Endothelial cell of umbilical vein (primary cell): ENCODE results near the gene SPTLC3. TPM values are rescaled to one million over a fixed set of nuclear protein-coding genes. Genes with fewer than 3 reads are reported as not detected.

Source experiments
- BruUV-seq: library from RNA; stranded (reverse); fragments of 400-500 nt; replicated peaks from 2 replicates; lab custom pipeline; 2021; lab: Mats Ljungman, UMichigan
- CTCF ChIA-PET: fragments of 300-600, 350-600 bp; sonication (Branson Sonifier 250); formaldehyde crosslinking; loops from one replicate; lab custom pipeline; 2021; ENCODE audit warnings: antibody characterized with exemption, inconsistent platforms; lab: Charles Lee
- POLR2A ChIA-PET: fragments of 300-600, 350-600 bp; sonication (Branson Sonifier 250); formaldehyde crosslinking; loops from one replicate; lab custom pipeline; 2021; ENCODE audit warnings: antibody characterized with exemption, inconsistent platforms; lab: Charles Lee
- DNase-seq: peaks from one replicate; pipeline ENCODE4 v3.0.0-alpha.2; 2011; ENCODE audit warnings: low read depth, low spot score
- FAIRE-seq: peaks from 2 replicates; lab custom pipeline; 2011; peaks lifted over from hg19 to GRCh38; lab: Jason Lieb, UNC
- H2AFZ ChIP-seq: 2 replicates; pipeline ENCODE4 v1.6.0; 2012; ENCODE audit warnings: low read depth, low read length, control low read depth, inconsistent platforms
- H3K27ac ChIP-seq: 2 replicates; pipeline ENCODE4 v1.5.1; 2011; ENCODE audit warnings: low read depth, mild to moderate bottlenecking, control low read depth, low read length, moderate library complexity; ENCODE audit not compliant: insufficient read depth
- H3K27me3 ChIP-seq, 2 experiments: 2 replicates each; pipeline versions ENCODE4 v1.6.0 to v1.6.1; 2011; ENCODE audit warnings: low read length in 2 of 2, mixed read lengths in 1 of 2; ENCODE audit not compliant: control insufficient read depth in 2 of 2, insufficient read depth in 2 of 2
- H3K36me3 ChIP-seq, 2 experiments: 2 replicates in 1 of 2; 3 replicates in 1 of 2; pipeline ENCODE4 v1.5.1; 2011; ENCODE audit warnings: low read length in 2 of 2, mild to moderate bottlenecking in 1 of 2, moderate library complexity in 1 of 2; ENCODE audit not compliant: control insufficient read depth in 2 of 2, insufficient read depth in 2 of 2; ENCODE audit errors: extremely low read depth in 1 of 2
- H3K4me1 ChIP-seq: 3 replicates; pipeline ENCODE4 v1.5.1; 2011; ENCODE audit warnings: mild to moderate bottlenecking, low read length; ENCODE audit not compliant: control insufficient read depth, insufficient read depth; ENCODE audit errors: extremely low read depth
- H3K4me2 ChIP-seq: 2 replicates; pipeline ENCODE4 v1.6.1; 2011; ENCODE audit warnings: low read length, control low read depth, mixed read lengths; ENCODE audit not compliant: insufficient read depth
- H3K4me3 ChIP-seq, 3 experiments: fragments of 200-600 bp in 1 of 3; sonication (generic), shearing (Covaris generic) in 1 of 3; replicated peaks in 1 of 3; 2 replicates each; pipeline ENCODE4 v1.5.1; 2011 to 2016; ENCODE audit warnings: control low read depth in 3 of 3, low read length in 3 of 3, mild to moderate bottlenecking in 2 of 3, inconsistent platforms in 1 of 3, low read depth in 1 of 3, moderate library complexity in 1 of 3; ENCODE audit not compliant: insufficient read depth in 1 of 3
- H3K79me2 ChIP-seq: 2 replicates; pipeline ENCODE4 v1.6.0; 2012; ENCODE audit warnings: low read length, inconsistent platforms; ENCODE audit not compliant: control insufficient read depth, insufficient read depth
- H3K9ac ChIP-seq: replicated peaks from 2 replicates; pipeline ENCODE3; 2011; ENCODE audit warnings: low read length, control low read depth; ENCODE audit not compliant: insufficient read depth; ENCODE audit errors: extremely low read depth
- H3K9me1 ChIP-seq: replicated peaks from 3 replicates; pipeline ENCODE4 v1.6.0; 2011; ENCODE audit warnings: mild to moderate bottlenecking, low read length; ENCODE audit not compliant: control insufficient read depth, insufficient read depth; ENCODE audit errors: extremely low read depth
- H3K9me3 ChIP-seq: replicated peaks from 2 replicates; pipeline ENCODE4 v1.5.1; 2012; ENCODE audit warnings: low read length, inconsistent platforms; ENCODE audit not compliant: control insufficient read depth, insufficient read depth
- H4K20me1 ChIP-seq: replicated peaks from 2 replicates; pipeline ENCODE3; 2011; ENCODE audit warnings: mild to moderate bottlenecking, low read length; ENCODE audit not compliant: control insufficient read depth, insufficient read depth; ENCODE audit errors: extremely low read depth
- EZH2 ChIP-seq: IDR thresholded peaks from 2 replicates; pipeline ENCODE4 v1.6.1; 2012; ENCODE audit warnings: borderline replicate concordance, low read depth, mild to moderate bottlenecking, moderate library complexity, low read length, inconsistent platforms; ENCODE audit not compliant: severe bottlenecking
- FOS ChIP-seq: IDR thresholded peaks from 2 replicates; pipeline ENCODE4 v1.6.1; 2011; ENCODE audit warnings: mild to moderate bottlenecking, low read length, moderate library complexity, borderline replicate concordance; ENCODE audit not compliant: insufficient read depth
- GATA2 ChIP-seq: IDR thresholded peaks from 2 replicates; pipeline ENCODE4 v1.7.0; 2011; ENCODE audit warnings: low read depth, mild to moderate bottlenecking, moderate library complexity, mixed read lengths, low read length; ENCODE audit not compliant: insufficient read length, insufficient read depth
- JUN ChIP-seq: IDR thresholded peaks from 2 replicates; pipeline ENCODE4 v1.6.1; 2011; ENCODE audit warnings: borderline replicate concordance, low read depth; ENCODE audit not compliant: insufficient read length, insufficient read depth
- MYC ChIP-seq: IDR thresholded peaks from one replicate; pipeline ENCODE4 v1.6.1; 2011; ENCODE audit warnings: mild to moderate bottlenecking, low read depth, low read length
- POLR2A ChIP-seq: IDR thresholded peaks from 2 replicates; pipeline ENCODE4 v1.6.1; 2012; ENCODE audit warnings: low read depth, mild to moderate bottlenecking, control low read depth, low read length
- POLR2AphosphoS5 ChIP-seq: IDR thresholded peaks from 2 replicates; pipeline ENCODE4 v1.6.1; 2012; ENCODE audit warnings: low read depth, mild to moderate bottlenecking, control low read depth, low read length, moderate library complexity; ENCODE audit not compliant: insufficient read depth
- dilution Hi-C: fragments of 300-500 bp; cut with MboI; formaldehyde crosslinking; loops from one replicate; pipeline ENCODE4 v1.15.0; 2019; ENCODE audit warnings: low sequenced_read_pairs; ENCODE audit not compliant: extremely low pct_ligation_motif_present
- intact Hi-C: fragments of 100-400 bp; cut with micrococcal nuclease; formaldehyde crosslinking; loops from one replicate; pipeline ENCODE4 v1.10.0; 2022
- polyA plus RNA-seq, 4 experiments: library from polyadenylated mRNA; depleted of rRNA in 3 of 4; stranded (reverse) in 3 of 4; unstranded in 1 of 4; fragments of >200 nt; gene quantifications; 2 replicates each; pipeline versions ENCODE4 v1.2.1 to v1.2.3, GENCODE V29; 2011 to 2012; ENCODE audit warnings: missing spikeins in 1 of 4
- total RNA-seq: library from RNA; stranded (reverse); gene quantifications from 2 replicates; pipeline ENCODE4 v1.2.3, GENCODE V29; 2021
- TF ChIP-seq, protein P1 (sequence below): IDR thresholded peaks from 2 replicates; pipeline ENCODE4 v1.6.1; 2011; ENCODE audit not compliant: insufficient read depth, insufficient read length
- TF ChIP-seq, protein P2 (sequence below), 2 donors: IDR thresholded peaks; 1 replicate in 1 of 2; 2 replicates in 1 of 2; pipeline ENCODE4 v1.5.1; 2011; ENCODE audit warnings: low read length in 2 of 2, mild to moderate bottlenecking in 2 of 2, moderate library complexity in 2 of 2, control low read depth in 1 of 2, inconsistent platforms in 1 of 2, low read depth in 1 of 2; ENCODE audit not compliant: insufficient read depth in 1 of 2; ENCODE audit errors: extremely low read depth in 1 of 2

Gene SPTLC3
- total and polyA plus RNA-seq, 2 donors (not counting 3 experiments of a cell fraction or from before 2014, with no cell fraction given): 0.29 to 0.35 TPM

DNA sequence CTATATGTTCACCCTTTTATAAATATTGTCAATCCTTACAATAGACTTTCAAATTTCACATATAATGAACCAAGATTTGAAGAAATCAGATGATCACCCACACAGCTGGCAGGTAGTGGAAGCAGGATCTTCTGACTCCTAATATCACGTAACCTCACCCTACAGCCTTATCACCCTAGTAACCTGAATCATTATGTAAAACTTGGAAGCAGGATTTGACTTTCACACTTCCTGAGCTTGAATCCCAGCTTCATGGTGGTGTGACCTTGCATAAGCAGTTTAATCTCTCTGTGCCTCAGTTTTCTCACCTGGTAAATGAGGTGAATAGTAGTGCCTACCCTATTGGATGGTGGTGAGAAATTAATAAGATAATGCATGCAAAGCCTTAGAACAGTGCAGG is 16.4 kb downstream of the SPTLC3 start:
- CTCF ChIA-PET: interaction anchor here (1.5 kb wide), 1 partner anchor 13 kb away, joined by 4 read pairs; no protein-coding TSS in a partner anchor
- H4K20me1 ChIP-seq: no peaks in the 10 kb centered on the region
- H3K36me3 ChIP-seq: no peaks in the 10 kb centered on the region
- intact Hi-C loops: no loop called here
- POLR2A ChIA-PET: no interaction called here
- no peak overlapping the region for H3K27ac ChIP-seq
- no peak for DNase-seq
- H2AFZ ChIP-seq: no peak overlapping the region
- dilution Hi-C loops: no loop called here
- no peaks in the 10 kb centered on the region for H3K9me1 ChIP-seq
- no peak overlapping the region for H3K9ac ChIP-seq
- no peak overlapping the region for H3K4me2 ChIP-seq
- TF ChIP-seq, protein P1, sequence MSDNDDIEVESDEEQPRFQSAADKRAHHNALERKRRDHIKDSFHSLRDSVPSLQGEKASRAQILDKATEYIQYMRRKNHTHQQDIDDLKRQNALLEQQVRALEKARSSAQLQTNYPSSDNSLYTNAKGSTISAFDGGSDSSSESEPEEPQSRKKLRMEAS: no peak
- TF ChIP-seq POLR2A (no peak), JUN (no peak), POLR2AphosphoS5 (no peak), MYC (no peak), EZH2 (no peak), GATA2 (no peak), FOS (no peak)
- TF ChIP-seq, protein P2, sequence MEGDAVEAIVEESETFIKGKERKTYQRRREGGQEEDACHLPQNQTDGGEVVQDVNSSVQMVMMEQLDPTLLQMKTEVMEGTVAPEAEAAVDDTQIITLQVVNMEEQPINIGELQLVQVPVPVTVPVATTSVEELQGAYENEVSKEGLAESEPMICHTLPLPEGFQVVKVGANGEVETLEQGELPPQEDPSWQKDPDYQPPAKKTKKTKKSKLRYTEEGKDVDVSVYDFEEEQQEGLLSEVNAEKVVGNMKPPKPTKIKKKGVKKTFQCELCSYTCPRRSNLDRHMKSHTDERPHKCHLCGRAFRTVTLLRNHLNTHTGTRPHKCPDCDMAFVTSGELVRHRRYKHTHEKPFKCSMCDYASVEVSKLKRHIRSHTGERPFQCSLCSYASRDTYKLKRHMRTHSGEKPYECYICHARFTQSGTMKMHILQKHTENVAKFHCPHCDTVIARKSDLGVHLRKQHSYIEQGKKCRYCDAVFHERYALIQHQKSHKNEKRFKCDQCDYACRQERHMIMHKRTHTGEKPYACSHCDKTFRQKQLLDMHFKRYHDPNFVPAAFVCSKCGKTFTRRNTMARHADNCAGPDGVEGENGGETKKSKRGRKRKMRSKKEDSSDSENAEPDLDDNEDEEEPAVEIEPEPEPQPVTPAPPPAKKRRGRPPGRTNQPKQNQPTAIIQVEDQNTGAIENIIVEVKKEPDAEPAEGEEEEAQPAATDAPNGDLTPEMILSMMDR (IDR thresholded peaks at IDR 0.05; ENCODE audit: extremely low read depth in 1 of 2, insufficient read depth in 1 of 2, low read depth in 1 of 2, low read length in 2 of 2): no peak
- BruUV-seq: no TSS peak
- H3K4me3 ChIP-seq: no peak overlapping the region
- H3K9me3 ChIP-seq: no peaks in the 10 kb centered on the region
- no peak for FAIRE-seq
- no peaks in the 10 kb centered on the region for H3K27me3 ChIP-seq
- H3K79me2 ChIP-seq: no peaks in the 10 kb centered on the region
- peaks cover 10% of the 10 kb centered on the region for H3K4me1 ChIP-seq
